ENCODE measurements around the gene SVEP1.

Gene SVEP1

GRCh38 chr9:110599468-110599867, 19.9 kb upstream of the SVEP1 start:
- H3K9me3 ChIP-seq (ENCODE audit: control extremely low read depth in 1 of 5, control insufficient read depth in 4 of 5, insufficient read depth in 2 of 5, low read depth in 1 of 5, low read length in 4 of 5) = no peaks in the 10 kb centered on the region
- peaks cover 0 to 4% (median 0%) of the 10 kb centered on the region in 4 experiments for H3K4me1 ChIP-seq (ENCODE audit: control extremely low read depth in 1 of 4, control insufficient read depth in 4 of 4, insufficient read depth in 4 of 4, low read length in 3 of 4)
- ChIA-PET POLR2A (no interaction called here), CTCF (no interaction called here)
- no peak overlapping the region for H3K4me3 ChIP-seq (ENCODE audit: control insufficient read depth in 1 of 7, extremely low read depth in 1 of 7, insufficient read depth in 4 of 7, low read depth in 2 of 7, low read length in 6 of 7)
- no peaks in the 10 kb centered on the region for H3K27me3 ChIP-seq (replicated peaks in 2 of 5; ENCODE audit: control insufficient read depth in 4 of 5, insufficient read depth in 5 of 5, low read length in 4 of 5)
- no peaks in the 10 kb centered on the region for H3K36me3 ChIP-seq (ENCODE audit: control insufficient read depth in 4 of 4, insufficient read depth in 4 of 4, low read length in 3 of 4)
- no peak for DNase-seq
- H3K27ac ChIP-seq (ENCODE audit: insufficient read depth in 1 of 2, low read depth in 1 of 2, low read length in 2 of 2, poor library complexity in 1 of 2, severe bottlenecking in 2 of 2) = no peak overlapping the region
- WGBS (ENCODE audit: insufficient coverage) = 94% methylated on average over 8 of the region's 10 CpGs

GRCh38 chr9:110592044-110592830, 12.7 kb upstream of the SVEP1 start:
- CTCF ChIA-PET = interaction anchor here (0.6 kb wide), 1 partner anchor 1020 kb away, joined by 3 read pairs; no protein-coding TSS in a partner anchor
- H3K36me3 ChIP-seq (ENCODE audit: control insufficient read depth in 4 of 4, insufficient read depth in 4 of 4, low read length in 3 of 4) = no peaks in the 10 kb centered on the region
- H3K9me3 ChIP-seq (ENCODE audit: control extremely low read depth in 1 of 5, control insufficient read depth in 4 of 5, insufficient read depth in 2 of 5, low read depth in 1 of 5, low read length in 4 of 5) = peaks cover 0 to 22% (median 2%) of the 10 kb centered on the region in 5 experiments
- WGBS (ENCODE audit: insufficient coverage) = 94% methylated on average over 3 of the region's 5 CpGs
- no peaks in the 10 kb centered on the region for H3K4me1 ChIP-seq (ENCODE audit: control extremely low read depth in 1 of 4, control insufficient read depth in 4 of 4, insufficient read depth in 4 of 4, low read length in 3 of 4)
- H3K27me3 ChIP-seq (replicated peaks in 2 of 5; ENCODE audit: control insufficient read depth in 4 of 5, insufficient read depth in 5 of 5, low read length in 4 of 5) = peaks cover 0 to 2% (median 0%) of the 10 kb centered on the region in 5 experiments
- H3K4me3 ChIP-seq (ENCODE audit: control insufficient read depth in 1 of 7, extremely low read depth in 1 of 7, insufficient read depth in 4 of 7, low read depth in 2 of 7, low read length in 6 of 7) = no peak overlapping the region
- H3K27ac ChIP-seq (ENCODE audit: insufficient read depth in 1 of 2, low read depth in 1 of 2, low read length in 2 of 2, poor library complexity in 1 of 2, severe bottlenecking in 2 of 2) = no peak overlapping the region
- DNase-seq = no peak
- POLR2A ChIA-PET = no interaction called here

- ChIA-PET POLR2A (no interaction called here), CTCF (interaction anchor here (0.6 kb wide), 1 partner anchor 1021 kb away, joined by 3 read pairs; no protein-coding TSS in a partner anchor)
- no CpG with 5 or more reads among the region's 1 CpG for WGBS (ENCODE audit: insufficient coverage)
- no peaks in the 10 kb centered on the region for H3K36me3 ChIP-seq (ENCODE audit: control insufficient read depth in 4 of 4, insufficient read depth in 4 of 4, low read length in 3 of 4)
- no peak overlapping the region for H3K27ac ChIP-seq (ENCODE audit: insufficient read depth in 1 of 2, low read depth in 1 of 2, low read length in 2 of 2, poor library complexity in 1 of 2, severe bottlenecking in 2 of 2)
- H3K4me1 ChIP-seq (ENCODE audit: control extremely low read depth in 1 of 4, control insufficient read depth in 4 of 4, insufficient read depth in 4 of 4, low read length in 3 of 4) = no peaks in the 10 kb centered on the region
- peaks cover 0 to 27% (median 2%) of the 10 kb centered on the region in 5 experiments for H3K9me3 ChIP-seq (ENCODE audit: control extremely low read depth in 1 of 5, control insufficient read depth in 4 of 5, insufficient read depth in 2 of 5, low read depth in 1 of 5, low read length in 4 of 5)
- no peak overlapping the region for H3K4me3 ChIP-seq (ENCODE audit: control insufficient read depth in 1 of 7, extremely low read depth in 1 of 7, insufficient read depth in 4 of 7, low read depth in 2 of 7, low read length in 6 of 7)
- H3K27me3 ChIP-seq (replicated peaks in 2 of 5; ENCODE audit: control insufficient read depth in 4 of 5, insufficient read depth in 5 of 5, low read length in 4 of 5) = peaks cover 0 to 2% (median 0%) of the 10 kb centered on the region in 5 experiments
- DNase-seq = no peak
These were observed 12.0 kb upstream of the SVEP1 start for GRCh38 chr9:110591526-110591925.

GRCh38 chr9:110590816-110591215, 11.3 kb upstream of the SVEP1 start:
- no peaks in the 10 kb centered on the region for H3K36me3 ChIP-seq (ENCODE audit: control insufficient read depth in 4 of 4, insufficient read depth in 4 of 4, low read length in 3 of 4)
- H3K4me3 ChIP-seq (ENCODE audit: control insufficient read depth in 1 of 7, extremely low read depth in 1 of 7, insufficient read depth in 4 of 7, low read depth in 2 of 7, low read length in 6 of 7) = no peak overlapping the region
- peaks cover 0 to 2% (median 0%) of the 10 kb centered on the region in 5 experiments for H3K27me3 ChIP-seq (replicated peaks in 2 of 5; ENCODE audit: control insufficient read depth in 4 of 5, insufficient read depth in 5 of 5, low read length in 4 of 5)
- CTCF ChIA-PET = no interaction called here
- H3K27ac ChIP-seq (ENCODE audit: insufficient read depth in 1 of 2, low read depth in 1 of 2, low read length in 2 of 2, poor library complexity in 1 of 2, severe bottlenecking in 2 of 2) = no peak overlapping the region
- no peak for DNase-seq
- H3K9me3 ChIP-seq (ENCODE audit: control extremely low read depth in 1 of 5, control insufficient read depth in 4 of 5, insufficient read depth in 2 of 5, low read depth in 1 of 5, low read length in 4 of 5) = peaks cover 0 to 29% (median 2%) of the 10 kb centered on the region in 5 experiments
- POLR2A ChIA-PET = no interaction called here
- no peaks in the 10 kb centered on the region for H3K4me1 ChIP-seq (ENCODE audit: control extremely low read depth in 1 of 4, control insufficient read depth in 4 of 4, insufficient read depth in 4 of 4, low read length in 3 of 4)
- WGBS (ENCODE audit: insufficient coverage) = 100% methylated on average over 1 of the region's 1 CpG

DNA sequence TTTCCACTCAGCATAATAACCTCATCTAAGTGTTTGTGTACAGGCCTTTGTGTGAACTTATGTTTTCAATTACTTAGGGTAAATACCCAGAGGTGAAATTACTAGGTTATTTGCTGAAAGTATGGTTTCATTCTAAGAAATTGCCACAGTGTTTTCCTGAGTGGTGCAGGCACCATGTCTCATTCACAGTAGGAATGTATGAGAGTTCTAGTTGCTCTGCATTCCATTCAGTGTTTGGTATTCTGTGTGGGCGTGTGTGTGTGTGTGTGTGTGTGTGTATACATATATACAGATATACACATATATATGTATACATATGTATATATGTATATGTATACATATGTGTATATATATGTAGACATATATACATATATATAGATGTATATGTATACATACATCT, 8.8 kb upstream of the SVEP1 start:
- H3K27ac ChIP-seq (ENCODE audit: insufficient read depth in 1 of 2, low read depth in 1 of 2, low read length in 2 of 2, poor library complexity in 1 of 2, severe bottlenecking in 2 of 2) = no peak overlapping the region
- no peaks in the 10 kb centered on the region for H3K4me1 ChIP-seq (ENCODE audit: control extremely low read depth in 1 of 4, control insufficient read depth in 4 of 4, insufficient read depth in 4 of 4, low read length in 3 of 4)
- ChIA-PET POLR2A (no interaction called here), CTCF (no interaction called here)
- H3K36me3 ChIP-seq (ENCODE audit: control insufficient read depth in 4 of 4, insufficient read depth in 4 of 4, low read length in 3 of 4) = no peaks in the 10 kb centered on the region
- H3K9me3 ChIP-seq (ENCODE audit: control extremely low read depth in 1 of 5, control insufficient read depth in 4 of 5, insufficient read depth in 2 of 5, low read depth in 1 of 5, low read length in 4 of 5) = peaks cover 0 to 29% (median 2%) of the 10 kb centered on the region in 5 experiments
- H3K4me3 ChIP-seq (ENCODE audit: control insufficient read depth in 1 of 7, extremely low read depth in 1 of 7, insufficient read depth in 4 of 7, low read depth in 2 of 7, low read length in 6 of 7) = no peak overlapping the region
- DNase-seq = no peak
- H3K27me3 ChIP-seq (replicated peaks in 2 of 5; ENCODE audit: control insufficient read depth in 4 of 5, insufficient read depth in 5 of 5, low read length in 4 of 5) = peaks cover 0 to 8% (median 0%) of the 10 kb centered on the region in 5 experiments
- WGBS (ENCODE audit: insufficient coverage) = no CpG with 5 or more reads among the region's 1 CpG

DNA sequence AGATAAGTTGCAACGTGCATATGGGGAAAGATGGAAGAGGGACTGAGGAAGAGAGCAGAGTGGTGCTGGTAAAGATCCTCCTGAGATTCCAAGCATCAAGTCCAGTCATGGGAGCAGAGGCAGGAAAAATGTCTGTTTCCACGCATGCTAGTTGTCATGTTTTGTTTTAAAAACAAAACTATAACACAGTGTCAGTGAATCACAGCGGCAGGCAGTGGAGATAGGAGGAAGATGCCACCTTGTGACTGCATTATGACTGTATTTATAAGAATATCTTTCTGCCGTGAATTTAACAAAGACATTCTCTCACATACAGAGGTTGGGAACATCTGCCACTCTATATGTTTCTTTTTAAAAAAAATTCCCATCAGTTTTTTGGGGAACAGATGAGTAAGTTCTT, 3.7 kb upstream of the SVEP1 start:
- peaks cover 16 to 53% (median 28%) of the 10 kb centered on the region in 5 experiments for H3K27me3 ChIP-seq (replicated peaks in 2 of 5; ENCODE audit: control insufficient read depth in 4 of 5, insufficient read depth in 5 of 5, low read length in 4 of 5)
- DNase-seq = no peak
- no peak overlapping the region for H3K27ac ChIP-seq (ENCODE audit: insufficient read depth in 1 of 2, low read depth in 1 of 2, low read length in 2 of 2, poor library complexity in 1 of 2, severe bottlenecking in 2 of 2)
- peaks cover 6 to 15% (median 13%) of the 10 kb centered on the region in 4 experiments for H3K4me1 ChIP-seq (ENCODE audit: control extremely low read depth in 1 of 4, control insufficient read depth in 4 of 4, insufficient read depth in 4 of 4, low read length in 3 of 4)
- peaks cover 0 to 9% (median 0%) of the 10 kb centered on the region in 5 experiments for H3K9me3 ChIP-seq (ENCODE audit: control extremely low read depth in 1 of 5, control insufficient read depth in 4 of 5, insufficient read depth in 2 of 5, low read depth in 1 of 5, low read length in 4 of 5)
- ChIA-PET POLR2A (no interaction called here), CTCF (no interaction called here)
- H3K4me3 ChIP-seq (ENCODE audit: control insufficient read depth in 1 of 7, extremely low read depth in 1 of 7, insufficient read depth in 4 of 7, low read depth in 2 of 7, low read length in 6 of 7) = no peak overlapping the region
- WGBS (ENCODE audit: insufficient coverage) = 40% methylated on average over 1 of the region's 4 CpGs
- H3K36me3 ChIP-seq (ENCODE audit: control insufficient read depth in 4 of 4, insufficient read depth in 4 of 4, low read length in 3 of 4) = no peaks in the 10 kb centered on the region

DNA sequence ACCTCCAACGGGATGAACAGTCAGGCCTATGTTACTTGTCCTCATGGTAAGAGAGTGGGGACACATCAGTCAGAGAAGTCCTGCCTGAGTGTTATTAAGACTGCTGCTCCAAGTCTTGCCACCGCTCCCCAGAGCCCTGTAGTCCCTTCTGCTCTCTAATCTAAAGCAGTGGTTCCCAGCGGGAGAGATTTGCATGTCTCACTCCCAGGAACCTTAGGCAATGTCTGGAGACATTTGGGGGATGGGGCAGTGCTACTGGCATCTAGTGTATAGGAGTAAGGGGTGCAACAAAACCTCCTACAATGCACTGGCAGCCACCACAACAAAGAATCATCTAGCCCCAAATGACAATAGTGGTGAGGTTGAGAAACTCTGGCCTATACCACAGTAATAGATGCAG, 2.6 kb upstream of the SVEP1 start:
- Histone ChIP-seq H3K27me3 (replicated peaks in 2 of 5; ENCODE audit: control insufficient read depth in 4 of 5, insufficient read depth in 5 of 5, low read length in 4 of 5) (peaks cover 20 to 56% (median 28%) of the 10 kb centered on the region in 5 experiments), H3K27ac (ENCODE audit: insufficient read depth in 1 of 2, low read depth in 1 of 2, low read length in 2 of 2, poor library complexity in 1 of 2, severe bottlenecking in 2 of 2) (no peak overlapping the region), H3K4me1 (ENCODE audit: control extremely low read depth in 1 of 4, control insufficient read depth in 4 of 4, insufficient read depth in 4 of 4, low read length in 3 of 4) (peaks cover 6 to 15% (median 13%) of the 10 kb centered on the region in 4 experiments), H3K36me3 (ENCODE audit: control insufficient read depth in 4 of 4, insufficient read depth in 4 of 4, low read length in 3 of 4) (no peaks in the 10 kb centered on the region), H3K4me3 (ENCODE audit: control insufficient read depth in 1 of 7, extremely low read depth in 1 of 7, insufficient read depth in 4 of 7, low read depth in 2 of 7, low read length in 6 of 7) (no peak overlapping the region), H3K9me3 (ENCODE audit: control extremely low read depth in 1 of 5, control insufficient read depth in 4 of 5, insufficient read depth in 2 of 5, low read depth in 1 of 5, low read length in 4 of 5) (peaks cover 0 to 10% (median 0%) of the 10 kb centered on the region in 5 experiments)
- WGBS (ENCODE audit: insufficient coverage) = 90% methylated on average over 2 of the region's 3 CpGs
- CTCF ChIA-PET = no interaction called here
- POLR2A ChIA-PET = no interaction called here
- DNase-seq = no peak

Measured in common myeloid progenitor, CD34-positive (primary cell).